KBM-7 (cell line): ENCODE measurements around the gene TBC1D8B.

ENCODE experiments used
- DNase-seq: peaks from one replicate; pipeline ENCODE4 v3.0.0-alpha.2; 2015
- in situ Hi-C: fragments of 300-500 bp; cut with MboI; formaldehyde crosslinking; loops from 2 replicates; pipeline ENCODE4 v1.14.3; 2020; ENCODE audit warnings: low sequenced_read_pairs, low pct_unique_long_range_greater_than_20kb, mixed read lengths

Gene TBC1D8B

DNA sequence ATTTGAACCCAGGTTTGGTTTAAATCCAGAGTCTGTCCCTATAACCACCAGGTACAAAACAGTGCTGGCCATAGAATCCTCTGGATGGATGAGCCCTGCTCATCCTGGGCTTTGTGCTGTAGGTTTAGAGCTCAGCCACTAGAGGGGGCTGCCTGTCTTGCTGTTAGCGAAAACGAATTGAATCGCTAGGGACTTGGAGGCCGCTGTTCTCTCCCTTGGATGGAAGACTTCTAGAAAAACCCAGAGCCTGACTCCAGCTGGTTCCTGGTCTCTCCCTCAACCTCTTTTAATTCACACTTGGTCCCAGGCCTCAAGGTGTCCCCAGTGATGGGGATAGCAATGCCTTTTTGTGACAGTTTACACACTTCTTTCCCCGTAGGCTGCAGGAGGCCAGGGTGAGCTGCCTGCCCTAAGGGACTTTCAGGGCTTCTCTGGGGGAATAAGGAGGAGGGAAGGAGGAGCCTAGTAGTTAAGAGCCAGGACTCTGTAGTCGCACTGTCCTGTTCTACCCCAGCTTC lies 92.0 kb downstream of the TBC1D8B start:
- in situ Hi-C loops: no loop called here
- DNase-seq: peak; percentile 63

DNA sequence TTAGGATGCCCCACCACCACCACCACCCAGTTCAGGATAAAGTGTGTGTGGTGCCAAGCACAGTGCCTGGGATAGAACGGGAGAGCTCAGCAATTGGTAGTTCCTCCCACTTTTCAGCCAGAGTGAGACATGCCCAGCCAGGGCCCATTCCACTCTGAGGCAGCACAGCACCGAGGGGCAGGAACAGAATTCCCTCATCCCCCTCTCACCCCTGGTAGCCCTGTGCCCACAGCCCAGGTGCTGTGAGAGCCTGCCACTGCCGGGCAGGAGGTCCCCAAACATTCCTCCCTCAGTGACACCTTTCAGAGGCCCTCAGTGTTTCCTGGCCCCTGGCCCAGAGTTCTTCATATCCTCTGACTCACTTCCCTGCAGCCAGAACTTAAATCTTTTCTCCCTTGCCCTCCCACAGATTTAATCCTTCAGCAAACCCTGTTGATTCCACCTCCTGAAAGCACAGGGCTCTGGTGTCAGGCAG lies 92.5 kb downstream of the TBC1D8B start:
- no peak for DNase-seq
- in situ Hi-C loops: no loop called here

DNA sequence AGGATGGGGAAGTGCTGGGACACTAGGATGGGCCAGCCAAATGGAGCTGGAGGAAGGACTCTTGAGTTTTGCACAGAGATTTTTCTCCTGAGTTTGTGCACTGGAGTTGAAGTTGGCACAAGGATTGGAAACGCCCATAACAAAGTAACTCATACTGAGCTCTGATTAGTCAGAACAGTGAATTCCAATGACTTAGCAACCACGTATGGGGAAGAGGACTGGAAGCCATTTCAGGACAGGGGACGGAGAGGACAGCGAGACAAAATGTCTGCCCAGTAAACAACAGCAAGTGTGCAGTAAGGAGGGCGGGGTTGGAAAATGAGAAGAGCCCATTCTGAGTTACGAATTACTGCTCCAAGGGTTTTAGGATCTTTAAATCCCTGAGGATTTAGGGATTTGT lies 94.8 kb downstream of the TBC1D8B start:
- no peak for DNase-seq
- in situ Hi-C loops: no loop called here

DNA sequence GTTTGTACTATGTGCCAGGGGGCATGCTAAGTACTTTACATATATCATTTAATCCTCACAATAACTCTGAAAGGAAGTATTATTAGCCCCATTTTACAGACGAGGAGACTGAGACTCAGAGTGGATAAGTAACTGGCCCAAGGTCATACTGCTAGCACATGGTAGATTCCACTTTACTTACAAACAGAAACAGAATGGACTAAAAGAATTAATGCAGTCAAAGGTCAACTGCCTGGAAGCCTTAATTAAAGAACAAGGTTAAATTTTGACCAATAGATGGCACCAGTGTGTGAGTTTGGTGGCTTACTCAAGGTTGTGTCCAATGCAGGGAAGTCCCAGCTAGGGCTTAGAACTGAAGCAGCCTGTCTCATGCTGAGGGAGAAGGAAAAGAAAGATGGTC lies 96.0 kb downstream of the TBC1D8B start:
- DNase-seq: peak; percentile 73
- in situ Hi-C loops: no loop called here

DNA sequence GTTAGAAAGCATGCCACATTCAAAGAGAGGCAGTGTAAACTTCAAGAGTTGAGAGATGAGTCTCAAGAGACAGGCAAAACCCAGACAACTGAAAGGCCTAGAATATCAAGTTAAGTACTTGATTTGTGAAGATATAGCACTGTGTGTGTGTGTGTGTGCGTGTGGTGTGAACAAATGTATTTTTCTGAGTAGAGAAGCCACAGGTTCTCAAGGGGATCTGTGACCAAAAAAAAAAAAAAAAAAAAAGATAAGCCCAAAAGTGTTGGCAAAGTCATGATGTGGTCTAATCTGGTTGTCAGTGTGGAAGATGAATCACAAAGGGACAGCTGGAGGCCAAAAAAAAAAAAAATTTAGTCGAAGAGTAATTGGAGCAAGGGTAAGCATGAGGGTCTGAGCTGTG lies 96.8 kb downstream of the TBC1D8B start:
- no peak for DNase-seq
- in situ Hi-C loops: no loop called here

DNA sequence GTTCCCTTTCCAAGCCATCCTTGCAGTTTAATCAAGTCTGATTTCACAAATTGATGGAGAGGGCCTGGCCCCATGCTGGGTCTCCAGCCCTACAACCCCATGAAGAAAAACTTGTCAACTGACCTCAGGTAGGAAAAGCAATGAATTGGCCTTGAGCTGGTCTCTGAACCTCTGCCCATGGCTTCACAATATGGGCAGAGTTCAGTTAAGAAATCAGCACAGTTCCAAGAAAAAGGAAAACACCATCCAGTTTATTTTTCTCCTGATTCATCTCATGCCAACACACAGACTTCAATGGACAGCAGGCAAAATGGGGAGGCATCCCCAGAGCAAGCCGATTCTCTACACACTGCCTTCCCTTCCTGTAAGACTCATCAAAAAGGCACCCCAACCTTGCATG lies 97.4 kb downstream of the TBC1D8B start:
- in situ Hi-C loops: no loop called here
- DNase-seq: no peak

DNA sequence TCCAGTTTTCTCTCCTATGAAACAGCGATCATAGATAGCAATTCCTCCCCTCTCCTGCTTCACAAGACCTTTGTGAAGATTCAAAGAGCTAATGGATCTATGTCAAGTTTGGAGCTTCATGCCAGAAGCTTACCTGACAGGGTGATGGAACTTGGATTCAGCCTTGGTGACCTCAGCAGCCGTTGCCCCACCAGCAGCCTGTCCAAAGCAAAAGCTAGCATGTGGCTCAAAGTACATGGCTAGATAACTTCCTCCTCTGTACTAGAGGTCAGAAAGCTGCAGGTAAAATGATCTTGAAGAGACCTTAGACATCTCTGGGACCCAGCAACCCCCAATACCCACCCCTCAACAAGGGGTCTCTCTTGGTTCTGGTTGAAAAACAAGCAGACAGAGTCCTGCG lies 98.9 kb downstream of the TBC1D8B start:
- no peak for DNase-seq
- in situ Hi-C loops: no loop called here

DNA sequence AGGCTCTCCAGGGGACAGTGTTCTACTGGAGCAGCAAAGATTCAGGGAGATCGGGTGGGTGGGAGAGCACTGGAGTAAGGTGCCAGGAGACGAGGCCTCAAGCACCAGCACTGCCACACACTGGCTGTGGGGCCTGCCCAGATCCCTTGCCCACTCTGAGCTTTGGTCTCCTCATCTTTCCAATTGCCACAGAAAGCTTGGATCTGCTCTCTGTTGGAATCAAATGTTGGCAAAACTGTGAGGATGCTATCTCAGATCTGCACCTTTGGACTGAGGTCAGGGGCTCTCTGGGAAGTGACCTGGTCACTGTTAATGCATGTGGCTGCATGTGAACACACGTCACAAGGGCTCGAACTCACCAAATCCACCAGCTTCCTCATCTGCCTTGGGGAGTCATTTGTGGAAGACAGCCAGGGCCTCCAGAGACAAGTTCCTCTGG lies 99.3 kb downstream of the TBC1D8B start:
- in situ Hi-C loops: no loop called here
- no peak for DNase-seq

DNA sequence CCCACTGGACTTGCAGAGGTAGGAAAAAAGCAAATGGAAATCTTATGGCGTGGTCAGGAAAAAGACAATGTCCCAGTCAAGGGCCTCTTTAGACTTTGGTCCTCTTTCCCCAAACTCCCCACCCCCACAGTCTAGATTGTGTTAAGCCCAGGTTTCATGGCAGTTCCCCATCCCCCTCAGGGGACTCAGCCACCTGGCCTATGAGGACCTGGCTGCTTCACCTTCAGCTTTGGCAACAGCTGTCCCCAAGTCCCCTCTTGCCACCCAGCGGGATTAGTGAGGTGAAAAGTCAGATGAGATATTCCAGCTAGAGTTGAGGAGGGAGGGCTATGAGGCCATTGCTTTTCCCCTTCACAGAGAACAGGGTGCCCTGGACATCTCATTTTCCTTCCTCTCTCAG lies 100.2 kb downstream of the TBC1D8B start:
- in situ Hi-C loops: no loop called here
- DNase-seq: no peak

DNA sequence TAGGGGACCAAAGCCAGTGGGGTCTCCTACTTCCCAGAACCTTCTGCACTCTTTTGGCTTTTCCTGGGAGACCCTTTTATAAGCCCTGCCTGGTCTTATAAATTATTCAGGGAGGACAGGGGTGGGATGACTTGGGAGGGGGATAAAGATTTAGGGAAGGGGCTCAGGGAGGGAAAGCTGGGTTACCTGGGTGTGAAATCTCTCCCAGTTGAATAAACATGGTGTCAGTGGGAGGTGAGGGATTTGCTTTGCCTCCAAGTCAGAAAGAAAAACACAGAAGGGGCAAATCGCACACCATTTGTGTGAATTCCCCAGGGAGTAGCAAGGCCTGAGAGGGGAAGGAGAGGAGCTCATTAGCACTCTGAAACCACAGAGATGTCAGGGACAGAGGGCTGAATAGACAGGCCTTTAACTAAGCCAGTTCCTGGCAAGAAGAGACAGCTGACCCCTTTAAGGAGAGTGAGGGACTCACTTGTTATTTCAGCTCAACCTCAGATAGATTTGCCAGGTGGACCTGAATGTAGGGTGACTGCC lies 100.9 kb downstream of the TBC1D8B start, which contains the start of gene RIPPLY1:
Gene RIPPLY1, minus strand, starts transcription at position 51 of the 534 bp plus-strand sequence. CDS start 54 bp downstream, outside the sequence.
- DNase-seq: no peak
- in situ Hi-C loops: no loop called here

DNA sequence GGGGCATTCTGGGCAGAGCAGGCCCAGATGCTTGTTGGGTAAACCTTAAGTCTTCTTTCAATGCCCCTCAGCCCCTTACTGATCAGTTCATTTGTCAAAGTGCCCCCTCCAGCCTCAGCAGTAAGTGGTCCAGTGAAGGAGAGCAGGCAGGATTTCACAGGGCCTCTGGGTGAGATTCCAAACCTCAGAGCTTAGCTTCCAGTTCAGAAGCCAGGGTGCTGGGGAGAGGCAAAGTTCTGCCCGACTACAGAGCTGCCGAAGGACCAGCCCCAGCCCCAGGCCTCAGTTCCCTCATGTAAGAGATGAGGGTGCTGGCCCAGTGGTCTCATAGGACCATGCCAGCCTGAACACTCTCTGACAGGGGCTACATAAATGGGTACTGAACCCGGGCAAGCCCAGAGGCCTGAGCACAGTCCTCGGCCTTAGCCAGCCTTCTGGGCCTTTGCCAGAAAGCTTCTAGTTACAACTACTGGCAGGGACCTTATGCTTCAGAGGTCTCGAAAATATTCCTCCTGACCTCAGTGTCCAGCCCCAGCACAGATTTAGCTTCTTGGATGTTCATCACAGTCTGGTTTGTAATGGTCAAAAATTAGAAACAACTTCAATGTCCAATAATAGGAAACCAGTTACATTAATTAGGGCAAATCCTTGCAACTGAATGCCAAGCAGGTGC lies 101.5 kb downstream of the TBC1D8B start:
- no peak for DNase-seq
- in situ Hi-C loops: no loop called here

DNA sequence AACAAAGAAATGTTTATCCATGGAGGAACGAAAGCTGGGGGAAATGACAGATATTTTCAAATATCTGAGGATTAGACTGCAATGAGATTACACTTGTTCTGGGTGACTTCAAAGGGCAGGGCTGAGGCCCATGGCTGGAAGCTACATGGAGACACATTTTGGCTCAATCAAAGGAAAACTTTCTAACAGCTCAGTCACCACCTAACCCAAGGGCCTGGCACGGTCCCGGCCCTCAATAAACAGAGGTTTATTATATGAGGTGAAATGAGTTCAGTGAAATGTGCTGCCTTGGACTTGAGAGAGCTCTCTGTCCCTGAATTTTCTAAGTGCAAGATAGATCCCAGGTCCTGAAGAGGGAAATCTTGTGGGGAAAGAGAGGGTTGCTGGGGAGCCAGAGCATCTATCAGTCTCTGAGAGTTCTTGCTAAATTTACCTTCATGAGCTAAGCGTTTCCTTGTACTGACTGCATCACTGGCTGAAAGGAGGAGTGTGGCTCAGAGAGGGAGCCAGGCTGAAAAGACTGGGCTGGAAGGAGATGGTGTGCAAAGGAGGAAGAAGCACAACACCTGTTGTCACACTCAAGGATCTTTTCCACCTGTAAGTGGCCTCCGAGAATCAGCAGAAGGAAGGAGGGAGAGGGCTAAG lies 102.7 kb downstream of the TBC1D8B start:
- in situ Hi-C loops: no loop called here
- DNase-seq: no peak

DNA sequence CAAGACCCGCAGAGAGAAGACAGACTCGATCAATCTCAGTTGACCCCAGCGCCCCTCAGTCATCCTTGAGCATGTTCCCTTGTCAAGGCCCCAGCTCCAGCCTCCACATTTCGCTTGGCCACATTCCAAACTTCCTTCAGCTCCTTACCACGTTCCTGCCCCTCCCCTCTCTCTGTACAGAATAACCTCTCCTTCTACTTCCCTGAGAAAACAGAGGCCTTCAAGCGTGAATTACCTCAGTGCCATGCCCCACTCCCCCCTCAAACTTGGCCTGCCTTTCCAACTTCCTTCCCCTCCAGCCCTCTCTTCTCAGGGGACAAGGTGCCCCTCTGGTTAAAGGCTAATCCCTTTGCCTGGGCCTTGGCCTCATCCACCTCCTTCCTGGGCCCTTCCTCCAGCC lies 103.9 kb downstream of the TBC1D8B start:
- peak; percentile 28 for DNase-seq
- in situ Hi-C loops: no loop called here

DNA sequence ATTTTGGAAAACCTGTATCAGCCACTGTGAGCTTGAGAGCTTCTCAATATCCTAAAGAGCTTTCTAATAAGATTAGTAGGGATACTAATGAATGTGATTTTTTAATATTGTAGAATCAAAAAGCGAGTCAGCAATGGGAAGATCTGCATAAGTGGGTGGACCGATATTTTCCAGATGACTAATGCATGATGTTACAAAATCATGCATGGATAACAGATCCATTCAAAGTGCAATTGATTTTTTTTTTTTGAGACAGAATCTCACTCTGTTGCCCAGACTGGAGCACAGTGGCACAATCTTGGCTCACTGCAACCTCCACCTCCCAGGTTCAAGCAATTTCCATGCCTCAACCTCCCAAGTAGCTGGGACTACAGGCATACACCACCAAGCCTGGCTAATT lies 110.4 kb downstream of the TBC1D8B start:
- no peak for DNase-seq
- in situ Hi-C loops: no loop called here

DNA sequence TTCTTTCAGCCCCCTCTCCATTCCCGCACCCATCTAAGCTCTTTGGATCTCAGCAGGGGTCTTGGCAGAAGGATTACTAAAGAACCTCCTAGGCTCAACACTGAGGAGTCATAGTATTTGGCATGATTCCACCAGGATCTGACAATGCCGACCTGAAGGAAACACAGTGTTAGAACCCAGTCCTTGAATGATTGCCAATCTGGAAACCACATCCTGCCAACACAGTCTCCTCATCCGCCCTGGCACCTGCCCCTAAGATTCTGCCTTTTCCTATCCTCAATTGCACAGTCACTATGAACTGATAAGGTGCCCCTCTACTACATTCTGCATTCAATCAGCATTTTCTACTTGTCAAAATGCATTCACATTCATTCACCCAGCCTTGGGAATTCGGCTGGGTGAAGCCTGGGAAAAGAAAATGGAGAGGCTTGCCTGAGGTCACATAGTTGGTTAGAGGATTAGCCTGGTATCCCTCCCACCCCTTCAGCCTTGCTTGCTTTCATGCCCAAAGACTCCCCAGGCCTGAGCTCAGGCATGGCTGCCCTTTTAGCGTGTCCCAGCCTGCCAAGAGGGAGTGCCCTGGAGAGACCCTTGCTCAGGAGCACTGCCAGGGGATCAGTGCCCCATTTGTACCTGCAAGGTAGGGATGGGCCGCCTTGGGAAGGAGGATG lies 115.5 kb downstream of the TBC1D8B start:
- DNase-seq: peak; percentile 32
- in situ Hi-C loops: no loop called here

DNA sequence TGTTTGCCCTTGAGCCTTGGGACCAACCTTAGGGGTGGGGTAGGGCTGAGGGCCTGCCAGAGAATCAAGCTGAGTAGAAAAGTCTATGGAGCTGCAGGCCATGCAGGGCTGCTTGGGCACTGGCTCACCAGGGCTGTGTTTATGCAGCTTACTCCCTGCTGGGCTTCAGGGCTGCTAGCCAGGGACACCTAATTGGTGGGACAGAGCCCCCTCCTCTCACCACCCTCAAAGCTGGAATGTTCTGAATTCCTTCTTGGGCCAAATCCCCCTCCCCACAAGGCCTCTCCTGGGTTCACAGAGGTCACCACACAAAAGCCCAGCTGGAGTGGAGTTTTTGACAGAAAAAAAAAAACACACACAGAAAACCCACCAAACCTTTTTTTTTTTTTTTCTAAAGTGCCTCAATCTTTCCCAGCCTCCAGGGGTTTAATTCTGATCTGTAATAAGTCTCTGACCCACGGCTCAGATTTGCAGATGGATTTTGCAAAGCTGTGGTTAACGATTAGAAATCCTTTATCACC lies 117.5 kb downstream of the TBC1D8B start, which contains the start of gene CLDN2:
Gene CLDN2, plus strand, starts transcription at position 471 of the 521 bp plus-strand sequence. CDS start 7,827 bp downstream, outside the sequence.
- no peak for DNase-seq
- in situ Hi-C loops: no loop called here

DNA sequence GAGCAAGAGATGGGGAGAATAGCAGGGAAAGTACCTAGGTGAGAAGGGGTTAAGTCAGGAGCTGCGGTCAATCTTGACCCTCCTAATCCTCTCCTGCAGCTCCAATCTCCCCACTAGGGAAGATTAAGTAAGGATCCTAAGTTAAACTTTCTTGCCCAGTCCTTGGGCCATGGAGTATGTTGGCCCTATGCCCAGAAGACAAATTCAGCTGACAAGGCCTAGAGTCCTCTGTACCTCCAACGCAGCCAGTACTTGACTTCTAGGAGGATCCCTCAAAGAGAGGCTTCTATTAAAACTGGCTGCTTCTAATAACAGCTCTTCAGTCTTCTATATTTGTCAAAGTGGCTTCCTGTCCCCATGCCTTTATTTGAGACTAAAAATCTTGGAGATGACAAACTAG lies 119.2 kb downstream of the TBC1D8B start:
- in situ Hi-C loops: no loop called here
- DNase-seq: no peak
